ENCODE measurements around the gene ANKDD1B.

- no peak for TF ChIP-seq CTCF (IDR thresholded peaks at IDR 0.05)
- no peak for TF ChIP-seq POLR2A (IDR thresholded peaks at IDR 0.05)
Measured at GRCh38 chr5:75659791-75660450, 48.7 kb downstream of the ANKDD1B start.

Data from adrenal gland (tissue), 5 donors.